NK-92 (cell line): ENCODE results near the gene ZNF334.

ENCODE experiments used
- DNase-seq: peaks from one replicate; lab custom pipeline; 2025; ENCODE audit not compliant: unreplicated experiment; lab: John Stamatoyannopoulos, UW

ZNF334 gene

GRCh38 chr20:46512943-46513844 lies at the start of gene ZNF334:
ZNF334 (minus strand) TSS chr20:46513559; CDS start chr20:46512102, 1,457 bp downstream.
- DNase-seq, result no peak

- DNase-seq, result no peak
Observed at GRCh38 chr20:46562373-46563169, 49.2 kb upstream of the ZNF334 start.

DNA sequence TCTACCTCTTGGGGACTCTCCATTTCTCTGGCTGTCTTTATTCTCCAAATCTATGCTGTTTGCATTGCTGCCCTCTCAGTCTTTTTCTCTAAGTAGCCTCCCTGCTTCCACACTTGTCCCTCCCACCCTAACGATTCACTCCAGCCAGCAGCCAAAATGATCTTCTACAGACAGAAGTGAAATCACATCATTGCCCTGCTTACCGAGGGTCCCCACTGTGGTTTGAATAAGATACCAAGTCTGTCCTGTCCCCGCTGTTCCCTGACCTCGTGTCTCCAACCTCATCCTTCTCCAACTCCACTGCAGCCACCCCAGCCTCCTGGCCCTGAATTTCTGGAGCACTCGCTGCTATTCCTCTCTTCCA lies 48.6 kb upstream of the ZNF334 start:
- DNase-seq, result no peak

GRCh38 chr20:46559685-46560440 lies 46.5 kb upstream of the ZNF334 start:
- no peak for DNase-seq

GRCh38 chr20:46559001-46559400 lies 45.6 kb upstream of the ZNF334 start:
- no peak for DNase-seq

- DNase-seq, result no peak
Observed at GRCh38 chr20:46558511-46558959, 45.2 kb upstream of the ZNF334 start.

- DNase-seq, result no peak
Observed at GRCh38 chr20:46557231-46557956, 44.0 kb upstream of the ZNF334 start.

GRCh38 chr20:46555370-46555956 lies 42.1 kb upstream of the ZNF334 start:
- DNase-seq, result no peak

- DNase-seq, result no peak
Observed at GRCh38 chr20:46554828-46555227, 41.5 kb upstream of the ZNF334 start.

DNA sequence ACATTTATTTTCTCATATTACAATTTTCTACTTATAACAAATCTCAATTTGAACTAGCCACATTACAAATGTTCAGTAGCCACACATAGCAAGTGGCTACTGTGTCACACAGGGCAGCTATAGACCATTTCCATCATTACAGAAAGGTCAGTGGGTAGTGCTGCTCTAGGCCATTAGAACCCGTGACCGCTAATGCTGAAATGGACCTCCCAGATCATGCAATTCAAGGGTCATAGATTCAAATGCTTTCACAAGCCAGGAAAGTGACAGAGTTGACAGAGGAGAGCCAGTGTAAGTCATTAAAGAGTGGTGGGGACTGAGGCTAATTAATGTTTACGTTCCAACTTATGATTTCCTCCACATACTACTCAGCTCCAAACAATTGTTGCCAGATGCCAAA lies 40.6 kb upstream of the ZNF334 start:
- no peak for DNase-seq

GRCh38 chr20:46552460-46553420 lies 39.4 kb upstream of the ZNF334 start:
- DNase-seq, result no peak

DNA sequence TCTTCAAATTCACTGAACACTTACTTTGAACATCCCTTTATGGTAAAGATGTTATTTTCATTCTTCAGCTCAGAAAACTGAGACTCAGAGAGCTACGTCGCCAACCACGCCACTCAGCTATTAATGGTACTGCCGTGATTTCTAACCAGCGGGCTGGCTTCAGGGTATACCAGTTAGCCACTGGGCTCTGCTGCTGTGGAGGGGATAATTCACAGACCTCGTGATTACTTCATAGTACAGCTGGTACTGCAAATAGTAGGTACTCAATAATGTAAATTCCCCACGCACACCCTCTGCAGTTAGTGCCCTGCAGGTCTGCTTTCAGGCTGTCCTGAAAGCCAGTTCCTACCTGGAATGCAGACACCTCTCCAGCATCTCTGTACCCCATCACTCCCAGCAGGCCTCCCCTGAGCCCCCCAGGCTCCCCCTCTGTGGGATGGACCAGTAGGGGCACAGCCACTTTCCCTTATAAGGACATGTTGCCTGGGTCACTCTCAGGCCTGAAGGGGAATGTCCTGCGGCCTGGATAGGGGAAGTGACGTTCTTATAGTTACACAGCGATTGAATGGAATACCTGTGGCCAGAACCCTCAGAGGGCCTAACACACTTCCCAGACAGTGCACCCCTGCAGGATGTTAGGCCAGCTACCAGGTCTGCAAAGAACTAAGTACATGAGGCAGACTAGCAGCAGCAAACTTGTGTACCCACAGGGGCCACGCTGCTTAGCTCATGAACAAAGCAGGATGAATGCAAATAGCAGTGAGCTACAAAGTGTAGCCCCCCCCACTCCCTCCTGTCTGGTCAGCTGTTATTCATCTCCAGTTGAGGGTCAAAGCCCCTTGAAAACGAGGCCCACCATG lies 38.4 kb upstream of the ZNF334 start:
- no peak for DNase-seq

- DNase-seq, result no peak
Observed at GRCh38 chr20:46550461-46550860, 37.1 kb upstream of the ZNF334 start, which contains the start of gene OCSTAMP. OCSTAMP (minus strand) TSS chr20:46550654; CDS start chr20:46550560, 94 bp downstream.

GRCh38 chr20:46549188-46549972 lies 36.0 kb upstream of the ZNF334 start:
- DNase-seq, result no peak

DNA sequence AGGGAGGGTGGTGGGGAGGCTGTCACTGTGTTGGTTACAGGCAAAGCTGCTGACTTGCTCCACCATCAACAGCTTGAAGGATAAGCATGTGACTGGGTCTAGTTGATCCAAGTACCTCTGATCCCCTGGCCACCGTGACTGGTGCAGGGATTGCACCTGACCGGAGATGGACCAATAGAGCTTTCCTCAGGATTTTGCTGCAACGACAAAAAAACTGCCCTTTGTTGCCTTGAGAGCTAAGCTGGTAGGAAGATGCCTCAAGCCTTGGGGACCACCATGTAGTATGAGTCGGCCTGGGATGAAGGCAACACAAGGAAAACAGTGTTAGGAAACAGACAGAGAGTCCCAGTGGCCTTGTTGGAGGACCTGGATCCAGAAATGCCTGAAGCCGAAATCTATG lies 35.3 kb upstream of the ZNF334 start:
- DNase-seq, result no peak

DNA sequence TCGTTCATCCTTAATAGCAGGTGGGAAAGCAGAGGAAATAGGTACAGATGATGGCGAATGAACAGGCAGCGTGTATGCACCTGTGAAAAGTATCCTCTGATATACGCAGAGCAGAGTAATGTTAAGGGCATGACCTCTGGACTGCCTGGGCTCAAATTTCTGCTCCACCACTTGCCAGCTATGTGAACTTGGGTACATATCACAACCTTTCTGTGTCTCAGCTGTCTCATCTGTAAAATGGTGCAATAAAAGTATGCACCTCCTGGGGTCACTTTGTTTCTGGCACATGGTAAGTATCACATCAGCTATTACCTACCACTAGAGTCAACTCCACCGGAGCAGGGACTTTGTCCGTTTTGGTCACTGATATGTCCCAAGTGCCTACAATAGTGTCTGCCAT lies 34.6 kb upstream of the ZNF334 start:
- no peak for DNase-seq

- DNase-seq, result no peak
Observed at GRCh38 chr20:46546936-46547335, 33.6 kb upstream of the ZNF334 start.
